HEK293 (cell line): Measurements from ENCODE around the gene BTBD8.

ENCODE experiments used
- CTCF ChIA-PET: fragments of 350-600 bp; formaldehyde crosslinking; extraction: SDS; loops from one replicate; lab custom pipeline; 2021; ENCODE audit warnings: antibody characterized with exemption; lab: Yijun Ruan, JAX
- POLR2A ChIA-PET: fragments of 300-600 bp; formaldehyde crosslinking; extraction: SDS; loops from one replicate; lab custom pipeline; 2020; ENCODE audit warnings: antibody characterized with exemption, inconsistent platforms; lab: Yijun Ruan, JAX
- H3K27ac ChIP-seq: fragments of 200-500 bp; sonication (Bioruptor generic); 2 replicates; pipeline ENCODE4 v1.5.1; 2014; ENCODE audit warnings: low read depth, low read length, control low read depth, inconsistent platforms; ENCODE audit errors: extremely low read depth
- H3K36me3 ChIP-seq, 2 experiments: fragments of 200-500 bp in 1 of 2; sonication (Bioruptor generic) in 1 of 2; 1 replicate in 1 of 2; 2 replicates in 1 of 2; pipeline ENCODE4 v1.5.1; 2014 to 2017; ENCODE audit warnings: inconsistent platforms in 2 of 2, low read length in 2 of 2; ENCODE audit not compliant: control insufficient read depth in 2 of 2, insufficient read depth in 1 of 2
- H3K4me1 ChIP-seq: fragments of 200-500 bp; sonication (Bioruptor generic); 2 replicates; pipeline ENCODE4 v1.5.1; 2014; ENCODE audit warnings: mild to moderate bottlenecking, low read length, inconsistent platforms; ENCODE audit not compliant: control insufficient read depth, insufficient read depth
- H3K4me3 ChIP-seq: 2 replicates; pipeline ENCODE4 v1.5.1; 2011; ENCODE audit warnings: low read depth, mild to moderate bottlenecking, control low read depth, low read length, moderate library complexity
- H3K9me3 ChIP-seq: fragments of 200-500 bp; sonication (Bioruptor generic); 2 replicates; pipeline ENCODE4 v1.5.1; 2014; ENCODE audit warnings: low read depth, low read length, inconsistent platforms; ENCODE audit not compliant: control insufficient read depth, insufficient read depth
- EGR2 ChIP-seq: fragments of 450-650 bp; formaldehyde crosslinking; IDR thresholded peaks from 2 replicates; pipeline ENCODE4 v1.5.1; 2016; ENCODE audit warnings: low read depth, missing biosample characterization, missing genetic modification characterization
- MZF1 ChIP-seq: fragments of 450-650 bp; formaldehyde crosslinking; IDR thresholded peaks from 2 replicates; pipeline ENCODE4 v1.5.1; 2017; ENCODE audit warnings: missing biosample characterization, missing genetic modification characterization, borderline replicate concordance
- SCRT1 ChIP-seq: fragments of 450-650 bp; formaldehyde crosslinking; IDR thresholded peaks from 2 replicates; pipeline ENCODE4 v1.5.1; 2016; ENCODE audit warnings: missing biosample characterization, missing genetic modification characterization, borderline replicate concordance
- SP7 ChIP-seq: fragments of 450-650 bp; formaldehyde crosslinking; IDR thresholded peaks from 2 replicates; pipeline ENCODE4 v1.5.1; 2016; ENCODE audit warnings: missing biosample characterization, missing genetic modification characterization
- WT1 ChIP-seq: fragments of 450-650 bp; formaldehyde crosslinking; IDR thresholded peaks from 2 replicates; pipeline ENCODE4 v1.5.1; 2016; ENCODE audit warnings: missing biosample characterization, missing genetic modification characterization
- ZFP69B ChIP-seq: fragments of 450-650 bp; formaldehyde crosslinking; IDR thresholded peaks from 2 replicates; pipeline ENCODE4 v1.5.1; 2016; ENCODE audit warnings: missing biosample characterization, missing genetic modification characterization
- ZNF24 ChIP-seq: fragments of 450-650 bp; formaldehyde crosslinking; IDR thresholded peaks from 2 replicates; pipeline ENCODE4 v1.5.1; 2016; ENCODE audit warnings: missing biosample characterization, missing genetic modification characterization
- ZNF274 ChIP-seq, 2 experiments: fragments of 200-500 bp in 1 of 2; fragments of 450-650 bp in 1 of 2; sonication (Bioruptor generic) in 1 of 2; formaldehyde crosslinking in 1 of 2; IDR thresholded peaks; 2 replicates each; pipeline versions ENCODE4 v1.5.1 to v1.6.1; 2014 to 2016; ENCODE audit warnings: borderline replicate concordance in 1 of 2, inconsistent platforms in 1 of 2, low read length in 1 of 2, missing biosample characterization in 1 of 2, missing genetic modification characterization in 1 of 2
- ZNF366 ChIP-seq: fragments of 450-650 bp; formaldehyde crosslinking; conservative IDR thresholded peaks from 2 replicates; pipeline ENCODE4 v1.5.1; 2016; ENCODE audit warnings: missing biosample characterization, missing genetic modification characterization
- ZNF391 ChIP-seq: fragments of 450-650 bp; formaldehyde crosslinking; IDR thresholded peaks from 2 replicates; pipeline ENCODE4 v1.5.1; 2016; ENCODE audit warnings: low read depth, missing biosample characterization, missing genetic modification characterization, borderline replicate concordance
- ZNF76 ChIP-seq: fragments of 450-650 bp; formaldehyde crosslinking; IDR thresholded peaks from 2 replicates; pipeline ENCODE4; 2016; ENCODE audit warnings: low read depth, missing biosample characterization, missing genetic modification characterization, borderline replicate concordance
- TF ChIP-seq, protein P1 (sequence below): fragments of 450-650 bp; formaldehyde crosslinking; IDR thresholded peaks from 2 replicates; pipeline ENCODE4 v1.5.1; 2017; ENCODE audit warnings: missing biosample characterization, mild to moderate bottlenecking, missing genetic modification characterization, moderate library complexity
- TF ChIP-seq, protein P2 (sequence below): fragments of 450-650 bp; formaldehyde crosslinking; IDR thresholded peaks from 2 replicates; pipeline ENCODE4 v1.5.1; 2017; ENCODE audit warnings: missing biosample characterization, missing genetic modification characterization
- TF ChIP-seq, protein P3 (sequence below): fragments of 450-650 bp; formaldehyde crosslinking; IDR thresholded peaks from 2 replicates; pipeline ENCODE4 v1.5.1; 2016; ENCODE audit warnings: missing biosample characterization, missing genetic modification characterization
- TF ChIP-seq, protein P4 (sequence below): fragments of 450-650 bp; formaldehyde crosslinking; IDR thresholded peaks from 2 replicates; pipeline ENCODE4 v1.5.1; 2016; ENCODE audit warnings: missing biosample characterization, missing genetic modification characterization
- TF ChIP-seq, protein P5 (sequence below): fragments of 450-650 bp; formaldehyde crosslinking; IDR thresholded peaks from 2 replicates; pipeline ENCODE4 v1.5.1; 2016; ENCODE audit warnings: missing biosample characterization, missing genetic modification characterization
- TF ChIP-seq, protein P6 (sequence below): fragments of 450-650 bp; formaldehyde crosslinking; IDR thresholded peaks from 2 replicates; pipeline ENCODE4 v1.5.1; 2016; ENCODE audit warnings: missing biosample characterization, missing genetic modification characterization
- TF ChIP-seq, protein P7 (sequence below): fragments of 450-650 bp; formaldehyde crosslinking; IDR thresholded peaks from 2 replicates; pipeline ENCODE4 v1.5.1; 2016; ENCODE audit warnings: missing biosample characterization, missing genetic modification characterization

The BTBD8 gene

DNA sequence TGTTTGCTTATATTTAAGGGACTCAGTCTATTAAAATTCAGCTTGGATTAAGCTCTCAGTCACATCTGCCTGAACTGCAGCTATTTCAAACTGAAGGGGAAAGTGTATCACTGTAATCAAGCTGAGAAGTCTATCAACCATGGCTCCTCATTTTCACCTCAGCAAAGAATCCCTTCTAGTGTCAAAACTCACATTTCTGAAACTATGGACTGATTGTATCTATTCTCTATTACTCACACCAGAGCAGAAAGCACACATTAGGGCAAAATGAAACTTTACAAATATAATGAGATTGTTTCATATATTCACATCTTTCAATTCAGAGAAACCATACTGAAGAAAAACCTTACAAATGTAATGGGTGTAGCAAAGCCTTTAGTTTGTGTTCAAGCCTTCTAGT is 123.0 kb downstream of the BTBD8 start:
- TF ChIP-seq ZNF76 (no peak), ZNF391 (no peak), ZFP69B (tag by site-specific recombination) (no peak), SP7 (tag by site-specific recombination) (no peak), EGR2 (tag by site-specific recombination) (no peak), SCRT1 (tag by site-specific recombination) (no peak), MZF1 (tag by site-specific recombination) (no peak), WT1 (tag by site-specific recombination) (no peak), ZNF274 (IDR thresholded peaks at IDR 0.05; ENCODE audit: low read length) (no peak), ZNF274 (tag by site-specific recombination; IDR thresholded peaks at IDR 0.05; ENCODE audit: borderline replicate concordance) (no peak), ZNF366 (tag by site-specific recombination) (no peak), ZNF24 (tag by site-specific recombination) (no peak)
- TF ChIP-seq, protein P1, sequence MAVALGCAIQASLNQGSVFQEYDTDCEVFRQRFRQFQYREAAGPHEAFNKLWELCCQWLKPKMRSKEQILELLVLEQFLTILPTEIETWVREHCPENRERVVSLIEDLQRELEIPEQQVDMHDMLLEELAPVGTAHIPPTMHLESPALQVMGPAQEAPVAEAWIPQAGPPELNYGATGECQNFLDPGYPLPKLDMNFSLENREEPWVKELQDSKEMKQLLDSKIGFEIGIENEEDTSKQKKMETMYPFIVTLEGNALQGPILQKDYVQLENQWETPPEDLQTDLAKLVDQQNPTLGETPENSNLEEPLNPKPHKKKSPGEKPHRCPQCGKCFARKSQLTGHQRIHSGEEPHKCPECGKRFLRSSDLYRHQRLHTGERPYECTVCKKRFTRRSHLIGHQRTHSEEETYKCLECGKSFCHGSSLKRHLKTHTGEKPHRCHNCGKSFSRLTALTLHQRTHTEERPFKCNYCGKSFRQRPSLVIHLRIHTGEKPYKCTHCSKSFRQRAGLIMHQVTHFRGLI (tag by site-specific recombination): no peak
- TF ChIP-seq, protein P2, sequence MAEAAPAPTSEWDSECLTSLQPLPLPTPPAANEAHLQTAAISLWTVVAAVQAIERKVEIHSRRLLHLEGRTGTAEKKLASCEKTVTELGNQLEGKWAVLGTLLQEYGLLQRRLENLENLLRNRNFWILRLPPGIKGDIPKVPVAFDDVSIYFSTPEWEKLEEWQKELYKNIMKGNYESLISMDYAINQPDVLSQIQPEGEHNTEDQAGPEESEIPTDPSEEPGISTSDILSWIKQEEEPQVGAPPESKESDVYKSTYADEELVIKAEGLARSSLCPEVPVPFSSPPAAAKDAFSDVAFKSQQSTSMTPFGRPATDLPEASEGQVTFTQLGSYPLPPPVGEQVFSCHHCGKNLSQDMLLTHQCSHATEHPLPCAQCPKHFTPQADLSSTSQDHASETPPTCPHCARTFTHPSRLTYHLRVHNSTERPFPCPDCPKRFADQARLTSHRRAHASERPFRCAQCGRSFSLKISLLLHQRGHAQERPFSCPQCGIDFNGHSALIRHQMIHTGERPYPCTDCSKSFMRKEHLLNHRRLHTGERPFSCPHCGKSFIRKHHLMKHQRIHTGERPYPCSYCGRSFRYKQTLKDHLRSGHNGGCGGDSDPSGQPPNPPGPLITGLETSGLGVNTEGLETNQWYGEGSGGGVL: no peak
- TF ChIP-seq, protein P3, sequence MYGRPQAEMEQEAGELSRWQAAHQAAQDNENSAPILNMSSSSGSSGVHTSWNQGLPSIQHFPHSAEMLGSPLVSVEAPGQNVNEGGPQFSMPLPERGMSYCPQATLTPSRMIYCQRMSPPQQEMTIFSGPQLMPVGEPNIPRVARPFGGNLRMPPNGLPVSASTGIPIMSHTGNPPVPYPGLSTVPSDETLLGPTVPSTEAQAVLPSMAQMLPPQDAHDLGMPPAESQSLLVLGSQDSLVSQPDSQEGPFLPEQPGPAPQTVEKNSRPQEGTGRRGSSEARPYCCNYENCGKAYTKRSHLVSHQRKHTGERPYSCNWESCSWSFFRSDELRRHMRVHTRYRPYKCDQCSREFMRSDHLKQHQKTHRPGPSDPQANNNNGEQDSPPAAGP (tag by site-specific recombination): no peak
- TF ChIP-seq, protein P4, sequence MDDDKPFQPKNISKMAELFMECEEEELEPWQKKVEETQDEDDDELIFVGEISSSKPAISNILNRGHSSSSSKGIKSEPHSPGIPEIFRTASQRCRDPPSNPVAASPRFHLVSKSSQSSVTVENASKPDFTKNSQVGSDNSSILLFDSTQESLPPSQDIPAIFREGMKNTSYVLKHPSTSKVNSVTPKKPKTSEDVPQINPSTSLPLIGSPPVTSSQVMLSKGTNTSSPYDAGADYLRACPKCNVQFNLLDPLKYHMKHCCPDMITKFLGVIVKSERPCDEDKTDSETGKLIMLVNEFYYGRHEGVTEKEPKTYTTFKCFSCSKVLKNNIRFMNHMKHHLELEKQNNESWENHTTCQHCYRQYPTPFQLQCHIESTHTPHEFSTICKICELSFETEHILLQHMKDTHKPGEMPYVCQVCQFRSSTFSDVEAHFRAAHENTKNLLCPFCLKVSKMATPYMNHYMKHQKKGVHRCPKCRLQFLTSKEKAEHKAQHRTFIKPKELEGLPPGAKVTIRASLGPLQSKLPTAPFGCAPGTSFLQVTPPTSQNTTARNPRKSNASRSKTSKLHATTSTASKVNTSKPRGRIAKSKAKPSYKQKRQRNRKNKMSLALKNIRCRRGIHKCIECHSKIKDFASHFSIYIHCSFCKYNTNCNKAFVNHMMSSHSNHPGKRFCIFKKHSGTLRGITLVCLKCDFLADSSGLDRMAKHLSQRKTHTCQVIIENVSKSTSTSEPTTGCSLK (tag by site-specific recombination): no peak
- TF ChIP-seq, protein P5, sequence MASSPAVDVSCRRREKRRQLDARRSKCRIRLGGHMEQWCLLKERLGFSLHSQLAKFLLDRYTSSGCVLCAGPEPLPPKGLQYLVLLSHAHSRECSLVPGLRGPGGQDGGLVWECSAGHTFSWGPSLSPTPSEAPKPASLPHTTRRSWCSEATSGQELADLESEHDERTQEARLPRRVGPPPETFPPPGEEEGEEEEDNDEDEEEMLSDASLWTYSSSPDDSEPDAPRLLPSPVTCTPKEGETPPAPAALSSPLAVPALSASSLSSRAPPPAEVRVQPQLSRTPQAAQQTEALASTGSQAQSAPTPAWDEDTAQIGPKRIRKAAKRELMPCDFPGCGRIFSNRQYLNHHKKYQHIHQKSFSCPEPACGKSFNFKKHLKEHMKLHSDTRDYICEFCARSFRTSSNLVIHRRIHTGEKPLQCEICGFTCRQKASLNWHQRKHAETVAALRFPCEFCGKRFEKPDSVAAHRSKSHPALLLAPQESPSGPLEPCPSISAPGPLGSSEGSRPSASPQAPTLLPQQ (tag by site-specific recombination): no peak
- TF ChIP-seq, protein P6, sequence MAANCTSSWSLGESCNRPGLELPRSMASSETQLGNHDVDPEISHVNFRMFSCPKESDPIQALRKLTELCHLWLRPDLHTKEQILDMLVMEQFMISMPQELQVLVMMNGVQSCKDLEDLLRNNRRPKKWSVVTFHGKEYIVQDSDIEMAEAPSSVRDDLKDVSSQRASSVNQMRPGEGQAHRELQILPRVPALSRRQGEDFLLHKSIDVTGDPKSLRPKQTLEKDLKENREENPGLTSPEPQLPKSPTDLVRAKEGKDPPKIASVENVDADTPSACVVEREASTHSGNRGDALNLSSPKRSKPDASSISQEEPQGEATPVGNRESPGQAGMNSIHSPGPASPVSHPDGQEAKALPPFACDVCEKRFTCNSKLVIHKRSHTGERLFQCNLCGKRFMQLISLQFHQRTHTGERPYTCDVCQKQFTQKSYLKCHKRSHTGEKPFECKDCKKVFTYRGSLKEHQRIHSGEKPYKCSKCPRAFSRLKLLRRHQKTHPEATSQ (tag by site-specific recombination): no peak
- TF ChIP-seq, protein P7, sequence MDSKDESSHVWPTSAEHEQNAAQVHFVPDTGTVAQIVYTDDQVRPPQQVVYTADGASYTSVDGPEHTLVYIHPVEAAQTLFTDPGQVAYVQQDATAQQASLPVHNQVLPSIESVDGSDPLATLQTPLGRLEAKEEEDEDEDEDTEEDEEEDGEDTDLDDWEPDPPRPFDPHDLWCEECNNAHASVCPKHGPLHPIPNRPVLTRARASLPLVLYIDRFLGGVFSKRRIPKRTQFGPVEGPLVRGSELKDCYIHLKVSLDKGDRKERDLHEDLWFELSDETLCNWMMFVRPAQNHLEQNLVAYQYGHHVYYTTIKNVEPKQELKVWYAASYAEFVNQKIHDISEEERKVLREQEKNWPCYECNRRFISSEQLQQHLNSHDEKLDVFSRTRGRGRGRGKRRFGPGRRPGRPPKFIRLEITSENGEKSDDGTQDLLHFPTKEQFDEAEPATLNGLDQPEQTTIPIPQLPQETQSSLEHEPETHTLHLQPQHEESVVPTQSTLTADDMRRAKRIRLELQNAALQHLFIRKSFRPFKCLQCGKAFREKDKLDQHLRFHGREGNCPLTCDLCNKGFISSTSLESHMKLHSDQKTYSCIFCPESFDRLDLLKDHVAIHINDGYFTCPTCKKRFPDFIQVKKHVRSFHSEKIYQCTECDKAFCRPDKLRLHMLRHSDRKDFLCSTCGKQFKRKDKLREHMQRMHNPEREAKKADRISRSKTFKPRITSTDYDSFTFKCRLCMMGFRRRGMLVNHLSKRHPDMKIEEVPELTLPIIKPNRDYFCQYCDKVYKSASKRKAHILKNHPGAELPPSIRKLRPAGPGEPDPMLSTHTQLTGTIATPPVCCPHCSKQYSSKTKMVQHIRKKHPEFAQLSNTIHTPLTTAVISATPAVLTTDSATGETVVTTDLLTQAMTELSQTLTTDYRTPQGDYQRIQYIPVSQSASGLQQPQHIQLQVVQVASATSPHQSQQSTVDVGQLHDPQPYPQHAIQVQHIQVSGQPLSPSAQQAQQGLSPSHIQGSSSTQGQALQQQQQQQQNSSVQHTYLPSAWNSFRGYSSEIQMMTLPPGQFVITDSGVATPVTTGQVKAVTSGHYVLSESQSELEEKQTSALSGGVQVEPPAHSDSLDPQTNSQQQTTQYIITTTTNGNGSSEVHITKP (tag by site-specific recombination): no peak
- no peaks in the 10 kb centered on the region for H3K36me3 ChIP-seq
- H3K4me1 ChIP-seq: no peaks in the 10 kb centered on the region
- H3K4me3 ChIP-seq: no peak overlapping the region
- ChIA-PET POLR2A (no interaction called here), CTCF (no interaction called here)
- no peaks in the 10 kb centered on the region for H3K9me3 ChIP-seq
- no peak overlapping the region for H3K27ac ChIP-seq
